ENCODE data around the gene GMEB1.

The GMEB1 gene

DNA sequence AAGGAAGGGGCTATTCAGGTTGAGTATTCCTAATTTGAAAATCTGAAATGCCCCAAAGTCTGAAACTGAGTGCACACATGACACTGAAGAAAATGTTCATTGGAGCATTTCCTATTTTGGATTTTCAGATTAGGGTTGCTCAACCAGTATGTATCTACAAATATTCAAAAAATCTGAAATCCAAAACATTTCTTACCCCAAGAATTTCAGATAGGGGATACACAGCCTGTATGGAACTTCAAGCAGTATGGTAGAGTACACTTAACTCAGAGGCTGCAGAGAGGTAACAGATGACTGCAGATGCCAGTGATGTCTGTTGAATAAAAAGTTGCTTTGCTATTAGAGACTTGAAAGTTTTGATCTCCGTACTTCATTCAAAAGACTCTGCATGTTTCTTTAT, 87.1 kb downstream of the GMEB1 start:
- no peak for DNase-seq

DNA sequence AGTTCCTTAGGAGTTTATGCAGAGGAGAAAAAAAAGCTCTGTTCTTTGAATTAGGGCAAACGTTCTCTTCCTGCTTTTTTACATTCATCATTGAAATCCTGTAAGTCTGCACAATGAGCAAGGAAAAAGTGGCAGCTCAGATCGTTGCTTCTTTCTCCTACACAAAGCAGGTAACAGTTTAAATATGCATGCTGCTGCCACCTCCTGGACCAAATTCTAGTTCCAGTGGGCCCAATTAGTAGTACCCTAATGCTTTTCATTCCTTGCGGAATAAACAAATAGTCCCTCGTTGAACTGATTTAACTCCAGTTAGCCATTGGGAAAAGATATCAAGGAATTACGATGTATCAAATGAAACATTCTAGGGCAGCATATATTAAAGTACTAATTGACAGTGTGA, 88.3 kb downstream of the GMEB1 start:
- DNase-seq = no peak

- no peak for DNase-seq
Observed at GRCh38 chr1:28758420-28758819, 89.8 kb downstream of the GMEB1 start.

- DNase-seq = no peak
Observed at GRCh38 chr1:28759257-28759656, 90.7 kb downstream of the GMEB1 start.

- no peak for DNase-seq
Observed at GRCh38 chr1:28761189-28761588, 92.6 kb downstream of the GMEB1 start.

- DNase-seq = no peak
Observed at GRCh38 chr1:28766532-28767183, 98.1 kb downstream of the GMEB1 start.
